Myometrial cell (primary cell): ENCODE measurements around the gene KRTAP9-9. TPM values are rescaled to one million over a fixed set of nuclear protein-coding genes. Genes with fewer than 3 reads are reported as not detected.

Experiments used
- total RNA-seq: library from RNA; depleted of rRNA; stranded (reverse); fragments of >200 nt; gene quantifications from 2 replicates; pipeline ENCODE4 v1.2.3, GENCODE V29; 2015

KRTAP9-9 gene
- total RNA-seq: not detected in 2 replicates

GRCh38 chr17:41255381-41256290 is at the start of gene KRTAP9-9:
TSS of gene KRTAP9-9 (plus strand) at chr17:41255384.

GRCh38 chr17:41226598-41227095 is 28.5 kb upstream of the KRTAP9-9 start, which contains the start of gene KRTAP9-2:
TSS of gene KRTAP9-2 (plus strand) at chr17:41226648. CDS start at chr17:41226655, 7 bp downstream.

DNA sequence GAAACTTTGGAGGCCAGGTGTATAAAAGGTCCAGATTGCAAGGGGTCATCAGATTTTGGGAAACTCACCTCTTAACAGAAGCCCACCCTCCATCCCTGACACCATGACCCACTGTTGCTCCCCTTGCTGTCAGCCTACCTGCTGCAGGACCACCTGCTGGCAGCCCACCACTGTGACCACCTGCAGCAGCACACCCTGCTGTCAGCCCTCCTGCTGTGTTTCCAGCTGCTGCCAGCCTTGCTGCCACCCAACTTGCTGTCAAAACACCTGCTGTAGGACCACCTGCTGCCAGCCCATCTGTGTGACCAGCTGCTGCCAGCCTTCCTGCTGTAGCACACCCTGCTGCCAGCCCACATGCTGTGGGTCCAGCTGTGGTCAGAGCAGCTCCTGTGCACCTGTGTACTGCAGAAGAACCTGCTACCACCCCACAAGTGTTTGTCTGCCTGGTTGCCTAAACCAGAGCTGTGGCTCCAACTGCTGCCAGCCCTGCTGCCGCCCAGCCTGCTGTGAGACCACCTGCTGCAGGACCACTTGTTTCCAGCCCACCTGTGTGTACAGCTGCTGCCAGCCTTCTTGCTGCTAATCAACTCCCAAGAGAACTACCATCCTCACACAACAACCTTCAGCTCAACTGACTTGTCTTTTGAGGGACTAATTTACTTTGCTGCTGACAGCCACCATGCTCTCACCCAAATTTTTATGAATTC is 22.6 kb upstream of the KRTAP9-9 start, which contains the start of gene KRTAP9-3:
Gene KRTAP9-3, plus strand, starts transcription at position 51 of the 707 bp plus-strand sequence. Its CDS starts 53 bp downstream, at position 104.

DNA sequence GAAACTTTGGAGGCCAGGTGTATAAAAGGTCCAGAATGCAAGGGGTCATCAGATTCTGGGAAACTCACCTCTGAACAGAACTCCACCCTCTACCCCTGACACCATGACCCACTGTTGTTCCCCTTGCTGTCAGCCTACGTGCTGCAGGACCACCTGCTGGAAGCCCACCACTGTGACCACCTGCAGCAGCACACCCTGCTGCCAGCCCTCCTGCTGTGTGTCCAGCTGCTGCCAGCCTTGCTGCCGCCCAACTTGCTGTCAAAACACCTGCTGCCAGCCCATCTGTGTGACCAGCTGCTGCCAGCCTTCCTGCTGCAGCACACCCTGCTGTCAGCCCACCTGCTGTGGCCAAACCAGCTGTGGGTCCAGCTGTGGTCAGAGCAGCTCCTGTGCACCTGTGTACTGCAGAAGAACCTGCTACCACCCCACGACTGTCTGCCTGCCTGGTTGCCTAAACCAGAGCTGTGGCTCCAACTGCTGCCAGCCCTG is 17.2 kb upstream of the KRTAP9-9 start, which contains the start of gene KRTAP9-8:
Gene KRTAP9-8, plus strand, starts transcription at position 51 of the 489 bp plus-strand sequence. Its CDS starts 53 bp downstream, at position 104.

GRCh38 chr17:41249637-41250240 is 5.4 kb upstream of the KRTAP9-9 start, which contains the start of gene KRTAP9-4:
TSS of gene KRTAP9-4 (plus strand) at chr17:41249687. CDS start at chr17:41249721, 34 bp downstream.

DNA sequence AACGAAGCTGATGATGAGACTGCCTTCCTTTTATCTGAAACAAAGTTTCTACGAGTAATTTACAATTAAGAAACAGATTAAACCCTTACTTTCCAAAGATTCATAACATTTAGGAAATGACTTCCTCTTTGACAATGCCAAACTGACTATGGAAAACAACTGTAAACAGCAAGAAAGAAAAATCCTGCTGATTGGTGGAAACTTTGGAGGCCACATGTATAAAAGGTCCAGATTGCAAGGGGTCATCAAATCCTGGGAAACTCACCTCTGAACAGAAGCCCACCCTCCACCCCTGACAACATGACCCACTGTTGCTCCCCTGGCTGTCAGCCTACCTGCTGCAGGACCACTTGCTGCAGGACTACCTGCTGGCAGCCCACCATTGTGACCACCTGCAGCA is 9.9 kb downstream of the KRTAP9-9 start, which contains the start of gene KRTAP9-6:
Gene KRTAP9-6, plus strand, starts transcription at position 301 of the 400 bp plus-strand sequence. Its CDS starts 0 bp downstream, at position 301.

DNA sequence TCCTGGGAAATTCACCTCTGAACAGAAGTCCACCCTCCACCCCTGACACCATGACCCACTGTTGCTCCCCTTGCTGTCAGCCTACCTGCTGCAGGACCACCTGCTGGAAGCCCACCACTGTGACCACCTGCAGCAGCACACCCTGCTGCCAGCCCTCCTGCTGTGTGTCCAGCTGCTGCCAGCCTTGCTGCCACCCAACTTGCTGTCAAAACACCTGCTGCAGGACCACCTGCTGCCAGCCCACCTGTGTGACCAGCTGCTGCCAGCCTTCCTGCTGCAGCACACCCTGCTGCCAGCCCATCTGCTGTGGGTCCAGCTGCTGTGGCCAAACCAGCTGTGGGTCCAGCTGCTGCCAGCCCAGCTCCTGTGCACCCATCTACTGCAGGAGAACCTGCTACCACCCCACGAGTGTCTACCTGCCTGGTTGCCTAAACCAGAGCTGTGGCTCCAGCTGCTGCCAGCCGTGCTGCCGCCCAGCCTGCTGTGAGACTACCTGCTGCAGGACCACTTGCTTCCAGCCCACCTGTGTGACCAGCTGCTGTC is 20.5 kb downstream of the KRTAP9-9 start, which contains the start of gene KRTAP9-7:
Gene KRTAP9-7, plus strand, starts transcription at position 51 of the 543 bp plus-strand sequence. Its CDS starts 0 bp downstream, at position 51.

DNA sequence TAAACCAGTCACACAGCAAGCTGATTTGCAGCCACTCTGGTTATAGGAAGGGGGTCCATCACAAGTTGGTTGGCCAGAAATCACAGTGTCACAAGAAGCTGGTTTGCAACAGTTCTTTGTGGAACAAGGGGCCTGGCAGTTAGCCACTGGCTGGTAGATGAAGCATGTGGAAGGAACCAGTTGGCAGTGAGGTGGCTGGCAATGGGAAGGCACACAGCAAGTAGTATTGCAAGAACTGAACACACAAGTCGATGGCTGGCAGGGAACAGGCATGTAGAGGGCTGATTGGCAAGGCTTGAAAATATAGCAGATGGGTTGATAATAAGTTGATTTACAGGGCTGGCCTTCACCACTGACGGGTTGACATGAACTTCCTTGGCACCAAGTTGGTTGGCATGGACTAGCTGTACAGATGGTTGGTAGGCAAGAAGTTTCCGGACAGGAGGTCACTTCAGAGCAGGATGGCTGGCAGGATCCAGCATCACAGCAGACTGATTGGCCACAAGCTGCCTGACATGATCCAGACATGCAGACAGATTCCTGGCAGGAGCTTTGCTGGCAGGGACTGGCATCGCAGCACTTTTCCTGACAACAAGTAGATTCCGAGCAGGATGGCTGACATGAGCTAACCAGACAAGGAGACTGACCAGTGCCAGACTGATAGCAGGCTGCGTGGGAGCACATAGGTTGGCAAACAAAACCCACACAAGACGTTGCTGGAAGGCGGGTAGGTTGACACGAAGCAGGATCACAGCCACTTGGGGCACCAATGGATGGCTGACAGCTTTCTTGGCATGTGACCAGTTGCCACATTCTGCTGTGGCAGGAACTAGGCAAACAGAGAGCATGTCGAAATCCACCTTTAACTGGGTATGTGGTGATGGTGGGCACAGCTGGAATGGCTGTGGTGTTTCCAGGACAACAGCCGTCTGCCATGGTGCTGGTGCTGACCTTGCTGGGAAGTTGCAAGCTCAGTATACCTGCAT is 47.0 kb downstream of the KRTAP9-9 start, which contains the start of gene KRTAP29-1:
Gene KRTAP29-1, minus strand, starts transcription at position 936 of the 986 bp plus-strand sequence. Its CDS starts 0 bp downstream, at position 936.

Other genes with a start within 250 kb of the KRTAP9-9 start
- not detected in 2 replicates for gene KRTAP3-1, start 246.3 kb upstream of the KRTAP9-9 start, total RNA-seq
- gene KRTAP1-5, start 228.2 kb upstream of the KRTAP9-9 start, total RNA-seq: 15.4 and 18.2 TPM in 2 replicates
- gene KRTAP1-4, start 225.2 kb upstream of the KRTAP9-9 start, total RNA-seq: not detected in 2 replicates
- not detected in 2 replicates for gene KRTAP1-3, start 220.5 kb upstream of the KRTAP9-9 start, total RNA-seq
- gene KRTAP1-1, start 213.9 kb upstream of the KRTAP9-9 start, total RNA-seq: 0.35 TPM in 1 of 2 replicates, not detected in the other
- not detected in 2 replicates for gene KRTAP2-1, start 208.1 kb upstream of the KRTAP9-9 start, total RNA-seq
- gene KRTAP2-2, start 200.2 kb upstream of the KRTAP9-9 start, total RNA-seq: not detected in 2 replicates
- gene KRTAP2-3, start 195.3 kb upstream of the KRTAP9-9 start, total RNA-seq: 0.89 TPM in 1 of 2 replicates, not detected in the other
- not detected in 2 replicates for gene KRTAP2-4, start 189.5 kb upstream of the KRTAP9-9 start, total RNA-seq
- not detected in 2 replicates for gene KRTAP4-7, start 171.2 kb upstream of the KRTAP9-9 start, total RNA-seq
- not detected in 2 replicates for gene KRTAP4-8, start 157.2 kb upstream of the KRTAP9-9 start, total RNA-seq
- not detected in 2 replicates for gene KRTAP4-16, start 153.2 kb upstream of the KRTAP9-9 start, total RNA-seq
- gene KRTAP4-9, start 150.0 kb upstream of the KRTAP9-9 start, total RNA-seq: not detected in 2 replicates
- not detected in 2 replicates for gene KRTAP4-11, start 137.0 kb upstream of the KRTAP9-9 start, total RNA-seq
- gene KRTAP4-12, start 131.2 kb upstream of the KRTAP9-9 start, total RNA-seq: not detected in 2 replicates
- not detected in 2 replicates for gene KRTAP4-6, start 114.8 kb upstream of the KRTAP9-9 start, total RNA-seq
- gene KRTAP4-5, start 105.6 kb upstream of the KRTAP9-9 start, total RNA-seq: not detected in 2 replicates
- gene KRTAP4-4, start 94.6 kb upstream of the KRTAP9-9 start, total RNA-seq: not detected in 2 replicates
- gene KRTAP4-3, start 87.2 kb upstream of the KRTAP9-9 start, total RNA-seq: not detected in 2 replicates
- not detected in 2 replicates for gene KRTAP4-2, start 77.2 kb upstream of the KRTAP9-9 start, total RNA-seq
- gene KRTAP4-1, start 70.5 kb upstream of the KRTAP9-9 start, total RNA-seq: not detected in 2 replicates
- gene KRTAP9-1, start 65.5 kb upstream of the KRTAP9-9 start, total RNA-seq: not detected in 2 replicates
- gene KRTAP9-2, start 28.7 kb upstream of the KRTAP9-9 start, total RNA-seq: not detected in 2 replicates
- not detected in 2 replicates for gene KRTAP9-3, start 22.9 kb upstream of the KRTAP9-9 start, total RNA-seq
- not detected in 2 replicates for gene KRTAP9-8, start 17.4 kb upstream of the KRTAP9-9 start, total RNA-seq
- not detected in 2 replicates for gene KRTAP9-4, start 5.7 kb upstream of the KRTAP9-9 start, total RNA-seq
- gene KRTAP9-6, start 10.0 kb downstream of the KRTAP9-9 start, total RNA-seq: not detected in 2 replicates
- not detected in 2 replicates for gene KRTAP9-7, start 20.3 kb downstream of the KRTAP9-9 start, total RNA-seq
- not detected in 2 replicates for gene KRTAP29-1, start 47.5 kb downstream of the KRTAP9-9 start, total RNA-seq
- not detected in 2 replicates for gene KRTAP16-1, start 53.9 kb downstream of the KRTAP9-9 start, total RNA-seq
- gene KRTAP17-1, start 60.3 kb downstream of the KRTAP9-9 start, total RNA-seq: not detected in 2 replicates
- gene KRT33A, start 95.4 kb downstream of the KRTAP9-9 start, total RNA-seq: not detected in 2 replicates
- under 0.01 TPM in 1 of 2 replicates, not detected in the other for gene KRT33B, start 114.4 kb downstream of the KRTAP9-9 start, total RNA-seq
- gene KRT34, start 126.9 kb downstream of the KRTAP9-9 start, total RNA-seq: 115 and 121 TPM in 2 replicates
- gene KRT31, start 142.2 kb downstream of the KRTAP9-9 start, total RNA-seq: not detected in 2 replicates
- 0.71 TPM in 1 of 2 replicates, not detected in the other for gene KRT37, start 169.2 kb downstream of the KRTAP9-9 start, total RNA-seq
- 0.18 TPM in 1 of 2 replicates, not detected in the other for gene KRT38, start 185.6 kb downstream of the KRTAP9-9 start, total RNA-seq
- 0.18 TPM in 1 of 2 replicates, not detected in the other for gene KRT32, start 212.0 kb downstream of the KRTAP9-9 start, total RNA-seq
- not detected in 2 replicates for gene KRT35, start 225.8 kb downstream of the KRTAP9-9 start, total RNA-seq
- gene KRT36, start 234.5 kb downstream of the KRTAP9-9 start, total RNA-seq: not detected in 2 replicates